ENCODE data around the gene SERPINB6.

DNA sequence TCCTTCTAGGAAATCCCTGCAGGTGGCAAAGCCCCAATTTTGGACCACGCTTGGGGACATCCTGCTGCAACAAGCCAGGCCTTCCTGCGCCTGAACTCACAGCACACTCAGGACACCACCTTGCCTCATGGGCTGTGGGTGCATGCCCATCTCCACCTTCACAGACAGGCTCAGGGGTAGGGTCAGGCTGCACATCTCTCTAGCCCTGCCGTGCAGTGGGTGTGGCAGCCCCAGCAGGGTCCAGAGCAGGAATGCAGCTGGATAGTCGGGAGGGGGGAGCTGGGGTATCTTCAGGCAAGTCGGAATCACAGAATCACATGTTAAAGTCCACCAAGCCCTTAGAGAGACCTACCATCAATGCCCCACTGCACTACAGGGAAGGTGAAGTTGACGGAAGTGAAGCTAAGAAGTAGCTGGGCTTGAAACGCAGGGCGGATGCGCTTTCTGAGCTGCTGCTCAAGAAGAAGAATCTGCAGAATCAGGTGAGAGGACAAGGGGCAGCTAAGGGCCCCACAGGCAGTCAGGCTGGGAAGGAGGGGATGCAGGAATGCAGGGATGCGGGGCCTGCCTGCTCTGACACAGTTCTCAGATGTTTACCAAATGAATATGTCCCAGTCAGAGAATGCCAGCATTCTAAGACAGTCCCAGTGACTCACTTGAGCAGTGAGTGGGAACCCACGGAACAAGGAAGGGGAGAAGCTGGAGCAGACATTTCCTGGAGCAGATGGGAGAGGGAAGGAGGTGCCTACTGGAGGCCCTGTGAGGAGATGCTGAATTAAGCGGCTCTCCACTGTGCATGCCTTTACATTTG lies 11.3 kb downstream of the SERPINB6 start:
- TF ChIP-seq, protein P1, sequence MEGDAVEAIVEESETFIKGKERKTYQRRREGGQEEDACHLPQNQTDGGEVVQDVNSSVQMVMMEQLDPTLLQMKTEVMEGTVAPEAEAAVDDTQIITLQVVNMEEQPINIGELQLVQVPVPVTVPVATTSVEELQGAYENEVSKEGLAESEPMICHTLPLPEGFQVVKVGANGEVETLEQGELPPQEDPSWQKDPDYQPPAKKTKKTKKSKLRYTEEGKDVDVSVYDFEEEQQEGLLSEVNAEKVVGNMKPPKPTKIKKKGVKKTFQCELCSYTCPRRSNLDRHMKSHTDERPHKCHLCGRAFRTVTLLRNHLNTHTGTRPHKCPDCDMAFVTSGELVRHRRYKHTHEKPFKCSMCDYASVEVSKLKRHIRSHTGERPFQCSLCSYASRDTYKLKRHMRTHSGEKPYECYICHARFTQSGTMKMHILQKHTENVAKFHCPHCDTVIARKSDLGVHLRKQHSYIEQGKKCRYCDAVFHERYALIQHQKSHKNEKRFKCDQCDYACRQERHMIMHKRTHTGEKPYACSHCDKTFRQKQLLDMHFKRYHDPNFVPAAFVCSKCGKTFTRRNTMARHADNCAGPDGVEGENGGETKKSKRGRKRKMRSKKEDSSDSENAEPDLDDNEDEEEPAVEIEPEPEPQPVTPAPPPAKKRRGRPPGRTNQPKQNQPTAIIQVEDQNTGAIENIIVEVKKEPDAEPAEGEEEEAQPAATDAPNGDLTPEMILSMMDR (conservative IDR thresholded peaks at IDR 0.05; ENCODE audit: low read depth, low read length) = no peak
- TF ChIP-seq SMC3 (IDR thresholded peaks at IDR 0.05; ENCODE audit: low read depth, low read length) (no peak), MAZ (IDR thresholded peaks at IDR 0.05; ENCODE audit: borderline replicate concordance, low read depth, low read length) (no peak), RAD21 (IDR thresholded peaks at IDR 0.05; ENCODE audit: low read length) (no peak), CHD1 (IDR thresholded peaks at IDR 0.05; ENCODE audit: low read depth, low read length) (no peak)
